ENCODE results near the gene RBMXL3. TPM values are rescaled to one million over a fixed set of nuclear protein-coding genes. Genes with fewer than 3 reads are reported as not detected.
"Not testable (repeated sequence)": the region's sequence is repeated elsewhere in the genome, so short reads cannot be mapped to it uniquely, and the experiment has no call there.

RBMXL3 gene
- total RNA-seq, 1 donor from 2014 or later = not detected

DNA sequence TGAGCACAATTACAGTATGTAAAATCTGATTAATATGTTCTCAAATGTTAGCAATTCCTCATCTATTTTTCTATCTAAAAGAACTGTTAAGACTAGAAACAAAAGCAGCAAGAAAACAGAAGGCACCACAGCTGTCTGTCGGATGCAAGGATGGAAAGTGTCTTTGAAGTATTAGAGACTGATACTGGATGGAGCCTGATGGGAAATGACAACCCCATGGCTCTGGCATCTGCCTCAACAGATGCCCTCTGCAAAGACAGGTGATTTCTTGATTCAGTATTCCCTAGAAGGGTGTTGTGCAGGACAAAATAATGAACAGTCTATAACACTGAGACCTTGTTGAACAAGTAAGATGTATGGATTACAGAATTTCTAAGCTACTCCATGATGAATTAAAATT lies 24.9 kb downstream of the RBMXL3 start:
- H3K4me3 ChIP-seq (ENCODE audit: low read depth, low read length) = no peak overlapping the region
- TF ChIP-seq, protein P1, sequence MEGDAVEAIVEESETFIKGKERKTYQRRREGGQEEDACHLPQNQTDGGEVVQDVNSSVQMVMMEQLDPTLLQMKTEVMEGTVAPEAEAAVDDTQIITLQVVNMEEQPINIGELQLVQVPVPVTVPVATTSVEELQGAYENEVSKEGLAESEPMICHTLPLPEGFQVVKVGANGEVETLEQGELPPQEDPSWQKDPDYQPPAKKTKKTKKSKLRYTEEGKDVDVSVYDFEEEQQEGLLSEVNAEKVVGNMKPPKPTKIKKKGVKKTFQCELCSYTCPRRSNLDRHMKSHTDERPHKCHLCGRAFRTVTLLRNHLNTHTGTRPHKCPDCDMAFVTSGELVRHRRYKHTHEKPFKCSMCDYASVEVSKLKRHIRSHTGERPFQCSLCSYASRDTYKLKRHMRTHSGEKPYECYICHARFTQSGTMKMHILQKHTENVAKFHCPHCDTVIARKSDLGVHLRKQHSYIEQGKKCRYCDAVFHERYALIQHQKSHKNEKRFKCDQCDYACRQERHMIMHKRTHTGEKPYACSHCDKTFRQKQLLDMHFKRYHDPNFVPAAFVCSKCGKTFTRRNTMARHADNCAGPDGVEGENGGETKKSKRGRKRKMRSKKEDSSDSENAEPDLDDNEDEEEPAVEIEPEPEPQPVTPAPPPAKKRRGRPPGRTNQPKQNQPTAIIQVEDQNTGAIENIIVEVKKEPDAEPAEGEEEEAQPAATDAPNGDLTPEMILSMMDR (conservative IDR thresholded peaks at IDR 0.05; ENCODE audit: low read depth, low read length) = no peak
- DNase-seq (ENCODE audit: low read depth) = no peak

DNA sequence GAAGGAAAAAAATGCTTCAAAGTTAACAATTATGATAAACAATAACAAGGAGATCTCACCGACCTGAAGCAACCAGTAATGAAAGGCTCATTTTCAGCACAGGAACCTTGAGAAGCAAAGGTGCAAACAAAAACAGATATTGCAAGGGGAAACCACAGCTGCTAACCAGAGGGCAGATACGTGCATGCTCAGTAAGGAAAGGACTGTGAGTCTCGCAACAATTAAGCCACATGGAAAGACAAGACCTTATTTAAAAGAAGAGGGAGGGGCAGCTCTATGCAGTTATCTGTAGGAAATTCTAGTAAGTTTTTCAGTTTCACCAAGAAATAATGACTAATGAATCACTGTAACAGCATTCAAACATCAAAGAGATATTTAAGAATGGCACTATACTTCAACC lies 25.4 kb downstream of the RBMXL3 start:
- TF ChIP-seq, protein P1 (conservative IDR thresholded peaks at IDR 0.05; ENCODE audit: low read depth, low read length) = no peak
- DNase-seq (ENCODE audit: low read depth) = no peak
- no peak overlapping the region for H3K4me3 ChIP-seq (ENCODE audit: low read depth, low read length)

DNA sequence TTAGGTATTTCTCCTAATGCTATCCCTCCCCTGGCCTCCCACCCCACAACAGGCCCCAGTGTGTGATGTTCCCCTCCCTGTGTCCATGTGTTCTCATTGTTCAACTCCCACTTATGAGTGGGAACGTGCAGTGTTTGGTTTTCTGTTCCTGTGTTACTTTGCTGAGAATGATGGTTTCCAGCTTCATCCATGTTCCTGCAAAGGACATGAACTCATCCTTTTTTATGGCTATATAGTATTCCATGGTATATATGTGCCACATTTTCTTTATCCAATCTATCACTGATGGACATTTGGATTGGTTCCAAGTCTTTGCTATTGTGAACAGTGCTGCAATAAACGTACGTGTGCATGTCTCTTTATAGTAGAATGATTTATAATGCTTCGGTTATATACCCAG lies 28.1 kb downstream of the RBMXL3 start:
- DNase-seq (ENCODE audit: low read depth) = not testable (repeated sequence)

DNA sequence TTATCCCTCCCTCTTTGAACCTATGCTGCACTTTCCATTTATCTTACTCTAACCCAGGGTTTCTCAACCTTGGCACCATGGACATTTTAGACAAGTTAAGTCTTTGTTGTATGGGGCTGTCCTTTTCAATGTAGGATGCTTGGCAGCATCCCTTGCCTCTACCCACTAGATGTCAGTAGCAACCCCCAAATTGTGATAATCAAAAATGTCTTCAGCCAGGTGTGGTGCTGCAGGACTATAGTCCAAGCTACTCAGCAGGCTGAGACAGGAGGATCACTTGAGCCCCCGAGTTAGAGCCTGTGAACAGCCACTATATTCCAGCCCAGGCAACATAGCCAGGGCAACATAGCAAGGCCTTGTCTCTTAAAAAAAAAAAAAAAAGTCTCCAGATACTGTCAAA lies 37.7 kb downstream of the RBMXL3 start:
- DNase-seq (ENCODE audit: low read depth) = no peak
- TF ChIP-seq, protein P1 (conservative IDR thresholded peaks at IDR 0.05; ENCODE audit: low read depth, low read length) = peak; percentile 69

More for the DNA sequence above, 28.1 kb downstream of the RBMXL3 start:
- H3K4me3 ChIP-seq (ENCODE audit: low read depth, low read length) = not testable (repeated sequence)

DNA sequence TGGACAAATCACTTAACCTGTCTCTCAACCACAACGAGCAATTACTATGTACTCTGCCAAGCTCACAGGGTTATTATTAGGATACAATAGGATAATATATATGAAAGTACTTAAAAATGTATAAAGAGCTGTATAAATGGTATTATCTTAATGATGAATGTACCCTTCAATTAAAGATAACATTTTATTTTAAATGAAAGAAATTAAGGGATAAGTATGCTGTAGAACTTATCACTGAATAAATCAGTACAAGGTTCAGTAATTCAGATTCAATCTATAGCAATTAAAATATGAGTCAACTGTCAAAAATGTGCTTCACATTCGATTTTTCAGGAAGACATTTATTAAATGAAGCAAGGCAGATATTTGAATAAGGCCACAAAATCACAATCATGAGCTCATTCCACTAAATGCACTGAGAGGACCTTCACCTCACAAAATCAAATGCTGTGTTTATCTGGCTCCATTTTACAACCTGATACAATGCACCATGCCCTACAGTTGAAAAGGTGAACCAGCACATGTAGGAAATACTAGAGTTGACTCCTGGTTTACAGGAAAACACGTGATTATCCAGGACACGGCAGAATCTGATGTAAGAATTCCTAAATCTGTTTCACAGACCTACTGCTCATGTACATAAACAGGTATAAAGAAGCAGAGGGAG lies 40.3 kb downstream of the RBMXL3 start:
- no peak for DNase-seq (ENCODE audit: low read depth)
- TF ChIP-seq, protein P1 (conservative IDR thresholded peaks at IDR 0.05; ENCODE audit: low read depth, low read length) = no peak
- H3K4me3 ChIP-seq (ENCODE audit: low read depth, low read length) = no peak overlapping the region

More for the DNA sequence above, 37.7 kb downstream of the RBMXL3 start:
- no peak overlapping the region for H3K4me3 ChIP-seq (ENCODE audit: low read depth, low read length)

DNA sequence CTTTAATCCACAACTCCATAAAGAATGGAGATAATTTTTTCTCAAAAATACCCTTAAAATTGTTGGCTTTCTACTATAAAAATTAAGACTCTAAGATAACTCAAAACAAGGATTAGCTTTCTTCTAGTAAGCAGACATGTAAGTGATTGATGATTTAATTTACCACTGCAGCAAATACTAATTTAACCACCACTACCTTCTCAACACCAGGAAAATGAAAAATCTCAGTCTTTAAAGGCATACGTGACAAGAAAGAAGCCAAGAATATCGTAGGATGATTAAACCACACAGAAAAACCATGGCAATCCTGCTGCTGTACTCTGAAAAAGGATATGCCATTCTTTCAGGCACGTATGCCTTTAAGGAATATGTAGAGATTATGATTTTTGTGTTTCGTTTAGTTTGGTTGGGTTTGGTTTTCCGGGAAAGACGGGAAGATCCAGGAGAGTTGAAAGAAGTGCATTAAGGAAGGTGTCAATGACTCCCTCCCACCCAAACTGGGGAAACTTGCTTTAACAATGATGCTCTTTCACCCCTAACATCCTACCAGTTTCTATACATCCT lies 43.8 kb downstream of the RBMXL3 start:
- peak overlapping the region; percentile 43 for H3K4me3 ChIP-seq (ENCODE audit: low read depth, low read length)
- DNase-seq (ENCODE audit: low read depth) = no peak
- TF ChIP-seq, protein P1 (conservative IDR thresholded peaks at IDR 0.05; ENCODE audit: low read depth, low read length) = no peak

DNA sequence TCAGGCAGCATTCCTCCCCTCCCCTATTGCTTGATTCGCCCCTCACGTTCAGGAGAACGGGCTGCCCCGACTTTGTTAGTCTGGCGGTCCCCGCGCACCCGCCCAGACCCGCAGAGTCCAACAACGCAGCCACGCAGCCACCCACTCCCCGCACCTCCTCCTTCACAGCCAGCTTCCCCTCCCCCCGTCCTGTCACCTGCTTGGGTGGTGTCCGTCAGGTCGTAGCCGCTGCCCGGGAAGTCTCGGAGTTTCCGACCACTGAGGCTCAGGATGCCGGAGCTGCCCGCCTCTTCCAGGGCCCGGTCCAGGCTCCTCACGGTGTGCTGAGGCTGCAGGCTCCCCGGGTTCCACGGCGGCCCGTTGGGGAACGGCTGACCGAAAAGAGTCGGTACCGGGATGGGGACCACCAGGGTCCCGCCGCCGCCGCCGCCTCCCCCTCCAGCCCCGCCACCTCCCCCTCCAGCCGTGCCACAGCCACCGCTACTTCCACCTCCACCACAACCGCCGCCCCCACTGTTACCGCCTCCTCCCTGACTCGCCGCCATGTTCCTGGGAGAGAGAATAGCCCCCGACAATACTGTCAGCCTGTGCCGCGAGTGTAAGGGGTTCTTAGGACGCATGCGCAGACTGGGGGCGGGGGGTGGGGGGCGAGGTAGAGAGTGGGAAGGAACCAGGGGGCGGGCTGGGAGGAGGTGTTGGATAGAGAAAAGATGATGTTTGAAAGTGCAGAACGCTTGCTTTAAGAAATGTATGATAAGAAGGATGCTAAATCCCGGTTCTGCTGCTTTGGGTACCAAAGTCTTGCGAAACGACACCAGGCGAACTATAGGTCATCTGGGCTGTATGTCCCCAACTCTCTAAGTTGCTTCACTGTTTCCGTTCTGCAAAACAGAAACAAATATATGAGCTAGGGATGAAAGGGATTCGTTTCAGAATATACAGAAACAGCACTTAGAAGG lies 44.6 kb downstream of the RBMXL3 start, which contains the start of gene LRCH2:
TSS of gene LRCH2 (minus strand) at position 600 of the 959 bp plus-strand sequence. CDS start at position 545, 55 bp downstream.
- no peak for DNase-seq (ENCODE audit: low read depth)
- peak within 1 kb of the TSS; percentile 43 for H3K4me3 ChIP-seq (ENCODE audit: low read depth, low read length)
- TF ChIP-seq, protein P1 (conservative IDR thresholded peaks at IDR 0.05; ENCODE audit: low read depth, low read length) = no peak
